Erythroblast (primary cell): Measurements from ENCODE around the gene NLRP4.

ENCODE experiments used
- DNase-seq, 2 experiments: peaks; one replicate each; lab custom pipeline; 2025; lab: John Stamatoyannopoulos, UW
- GATA1 ChIP-seq: IDR thresholded peaks from 2 replicates; pipeline ENCODE4 v1.6.1; 2011; ENCODE audit warnings: low read depth, mild to moderate bottlenecking, control low read depth, low read length, moderate library complexity
- POLR2A ChIP-seq: IDR thresholded peaks from 2 replicates; pipeline ENCODE4 v1.6.1; 2011; ENCODE audit warnings: mild to moderate bottlenecking, low read length

Gene NLRP4, protein sequence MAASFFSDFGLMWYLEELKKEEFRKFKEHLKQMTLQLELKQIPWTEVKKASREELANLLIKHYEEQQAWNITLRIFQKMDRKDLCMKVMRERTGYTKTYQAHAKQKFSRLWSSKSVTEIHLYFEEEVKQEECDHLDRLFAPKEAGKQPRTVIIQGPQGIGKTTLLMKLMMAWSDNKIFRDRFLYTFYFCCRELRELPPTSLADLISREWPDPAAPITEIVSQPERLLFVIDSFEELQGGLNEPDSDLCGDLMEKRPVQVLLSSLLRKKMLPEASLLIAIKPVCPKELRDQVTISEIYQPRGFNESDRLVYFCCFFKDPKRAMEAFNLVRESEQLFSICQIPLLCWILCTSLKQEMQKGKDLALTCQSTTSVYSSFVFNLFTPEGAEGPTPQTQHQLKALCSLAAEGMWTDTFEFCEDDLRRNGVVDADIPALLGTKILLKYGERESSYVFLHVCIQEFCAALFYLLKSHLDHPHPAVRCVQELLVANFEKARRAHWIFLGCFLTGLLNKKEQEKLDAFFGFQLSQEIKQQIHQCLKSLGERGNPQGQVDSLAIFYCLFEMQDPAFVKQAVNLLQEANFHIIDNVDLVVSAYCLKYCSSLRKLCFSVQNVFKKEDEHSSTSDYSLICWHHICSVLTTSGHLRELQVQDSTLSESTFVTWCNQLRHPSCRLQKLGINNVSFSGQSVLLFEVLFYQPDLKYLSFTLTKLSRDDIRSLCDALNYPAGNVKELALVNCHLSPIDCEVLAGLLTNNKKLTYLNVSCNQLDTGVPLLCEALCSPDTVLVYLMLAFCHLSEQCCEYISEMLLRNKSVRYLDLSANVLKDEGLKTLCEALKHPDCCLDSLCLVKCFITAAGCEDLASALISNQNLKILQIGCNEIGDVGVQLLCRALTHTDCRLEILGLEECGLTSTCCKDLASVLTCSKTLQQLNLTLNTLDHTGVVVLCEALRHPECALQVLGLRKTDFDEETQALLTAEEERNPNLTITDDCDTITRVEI

DNA sequence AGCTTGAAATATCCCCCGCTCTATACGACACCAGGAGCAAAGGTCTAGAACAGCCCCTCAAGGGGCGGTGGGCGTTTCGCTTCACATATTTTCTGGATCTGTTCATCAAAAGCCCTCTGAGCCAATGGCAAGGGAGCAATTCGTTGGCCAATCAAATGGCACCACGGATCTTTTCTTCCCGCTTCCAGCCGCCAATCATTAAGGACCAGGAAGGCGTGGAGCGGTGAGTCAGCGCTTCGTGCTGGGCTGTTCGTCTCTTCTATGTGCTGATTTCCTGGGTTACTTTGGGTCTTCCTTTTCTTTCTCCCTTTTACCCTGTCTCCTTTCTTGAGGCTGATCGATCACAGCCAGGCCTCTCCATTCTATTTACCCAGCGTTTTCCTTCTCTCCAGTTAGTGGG lies at the start of gene NLRP4:
Gene NLRP4, plus strand, starts transcription at position 201 of the 400 bp plus-strand sequence. CDS start 15,541 bp downstream, outside the sequence.
- no peak for TF ChIP-seq GATA1
- no peak for TF ChIP-seq POLR2A
- no peak for DNase-seq

DNA sequence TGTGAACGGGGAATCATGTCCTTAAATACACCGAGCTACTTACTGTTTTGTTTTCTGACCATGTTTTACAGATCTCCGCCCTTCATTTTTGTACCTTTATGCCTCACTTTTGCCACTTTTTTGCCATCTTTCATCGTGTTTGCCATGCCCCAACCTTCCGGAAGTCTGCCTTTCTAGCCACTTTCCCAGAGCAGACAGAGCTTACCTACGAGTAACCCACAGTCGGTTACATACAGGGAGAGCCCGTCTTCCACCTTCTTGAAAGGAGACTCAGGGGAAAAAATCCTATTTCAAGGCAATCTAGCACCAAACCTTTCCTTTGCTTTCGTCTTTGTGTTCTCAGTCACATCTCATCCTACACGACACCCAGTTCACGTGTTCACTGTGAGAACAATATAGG lies 41.3 kb upstream of the NLRP4 start:
- no peak for DNase-seq
- no peak for TF ChIP-seq POLR2A
- no peak for TF ChIP-seq GATA1

DNA sequence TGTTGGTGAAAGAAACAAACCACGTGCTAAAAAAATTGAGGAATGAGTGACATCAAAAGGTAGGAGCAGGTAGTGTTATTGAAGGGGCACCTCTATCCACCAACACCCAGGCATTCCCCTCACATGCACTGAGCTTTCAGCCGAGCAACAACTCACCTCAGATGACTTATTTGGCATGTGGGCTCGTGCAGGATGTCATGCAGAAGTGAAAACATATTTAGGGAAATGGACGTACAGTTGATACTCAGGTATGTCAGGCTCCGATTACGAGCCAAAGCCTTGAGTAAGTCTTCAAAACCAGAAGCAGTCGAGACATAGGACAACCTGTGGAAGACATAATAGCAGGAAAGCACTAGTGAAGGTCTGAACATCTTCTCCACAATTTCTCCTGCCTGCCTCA lies 34.9 kb upstream of the NLRP4 start:
- DNase-seq, result no peak
- TF ChIP-seq POLR2A (no peak), GATA1 (no peak)

DNA sequence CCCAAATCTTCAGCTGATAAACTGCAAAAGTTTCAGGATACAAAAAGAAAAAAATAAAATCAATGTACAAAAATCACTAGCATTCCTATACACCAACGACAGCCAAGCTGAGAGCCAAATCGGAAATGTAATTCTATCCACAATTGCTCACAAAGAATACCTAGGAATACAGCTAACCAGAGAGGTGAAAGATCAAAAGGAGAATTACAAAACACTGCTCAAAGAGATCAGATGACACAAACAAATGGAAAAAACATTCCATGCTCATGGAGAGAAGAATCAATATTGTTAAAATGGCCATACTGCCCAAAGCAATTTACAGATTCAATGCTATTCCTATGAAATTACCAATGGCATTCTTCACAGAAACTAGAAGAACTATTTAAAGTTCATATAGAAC lies 34.1 kb upstream of the NLRP4 start:
- TF ChIP-seq POLR2A (no peak), GATA1 (no peak)
- DNase-seq, result no peak

DNA sequence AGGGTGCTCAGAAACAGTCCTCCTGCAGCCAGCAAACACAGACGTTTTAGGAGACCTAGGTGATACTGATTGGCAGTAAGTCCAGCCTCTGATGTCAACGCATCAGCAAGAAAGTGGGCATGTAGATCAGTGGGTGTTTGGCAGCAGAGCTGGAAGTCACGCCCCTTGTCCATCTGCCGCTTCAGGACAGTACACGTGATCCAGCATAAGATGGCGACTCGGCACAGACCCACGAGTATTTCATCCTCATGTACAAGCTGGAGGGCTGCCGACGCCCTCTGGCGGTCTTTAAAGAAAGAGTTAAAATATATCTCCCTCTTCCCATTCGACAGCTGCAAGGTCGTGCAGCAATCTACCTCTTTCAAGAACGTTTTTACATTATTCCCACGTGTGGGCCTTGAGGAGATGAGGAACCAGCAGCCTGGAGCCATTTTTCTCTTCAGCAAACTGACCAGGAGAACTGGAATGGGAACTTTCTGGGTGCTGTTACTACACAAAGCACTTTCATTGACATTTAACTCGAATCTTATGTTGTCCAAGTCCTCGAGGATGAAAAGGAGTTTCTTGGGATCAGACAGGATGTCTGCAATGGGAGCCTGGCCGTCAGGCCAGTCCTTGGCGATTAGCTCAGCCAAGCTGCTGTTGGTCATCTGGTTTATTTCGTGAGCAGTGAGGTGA lies 26.8 kb upstream of the NLRP4 start:
- no peak for TF ChIP-seq POLR2A
- no peak for TF ChIP-seq GATA1
- peak; percentile 77 to 78 for DNase-seq

DNA sequence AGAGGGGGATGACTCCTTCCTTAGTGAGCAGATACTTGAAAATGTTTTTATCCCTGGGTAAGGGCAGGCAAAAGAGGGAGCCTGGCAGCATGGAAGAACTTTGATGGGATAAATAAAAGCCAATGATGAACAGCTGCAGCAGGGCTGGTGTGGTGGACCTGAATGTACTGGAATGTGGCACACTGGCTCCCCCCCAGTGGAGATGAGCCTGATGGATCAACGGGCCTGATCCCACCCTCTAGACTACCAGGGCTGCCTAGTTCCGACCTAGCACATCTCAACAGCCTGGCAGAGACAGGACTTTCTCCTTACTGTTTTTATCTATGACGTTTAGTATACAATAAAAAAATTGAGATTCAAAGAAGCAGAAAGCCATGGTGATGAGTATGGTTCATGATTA lies 25.0 kb upstream of the NLRP4 start:
- TF ChIP-seq GATA1 (no peak), POLR2A (no peak)
- DNase-seq, result no peak

DNA sequence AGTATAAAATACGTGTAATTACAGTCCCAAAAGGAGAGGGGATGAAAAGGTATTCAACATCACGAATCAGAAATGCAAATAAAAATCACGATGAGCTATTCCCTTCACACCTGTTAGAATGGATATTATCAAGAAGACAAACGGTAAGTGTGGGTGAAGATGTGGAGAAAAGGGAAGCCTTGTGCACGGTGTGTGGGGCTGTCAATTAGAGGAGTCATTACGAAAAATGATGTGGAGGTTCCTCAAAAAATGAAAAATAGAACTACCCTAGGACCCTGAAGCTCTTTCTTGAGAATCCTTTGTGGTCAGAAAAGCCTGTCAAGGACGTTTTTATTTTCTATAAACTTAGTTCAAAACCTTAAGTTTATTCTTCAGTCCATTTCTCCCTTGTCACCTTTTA lies 23.9 kb upstream of the NLRP4 start:
- TF ChIP-seq GATA1 (no peak), POLR2A (no peak)
- DNase-seq, result no peak

DNA sequence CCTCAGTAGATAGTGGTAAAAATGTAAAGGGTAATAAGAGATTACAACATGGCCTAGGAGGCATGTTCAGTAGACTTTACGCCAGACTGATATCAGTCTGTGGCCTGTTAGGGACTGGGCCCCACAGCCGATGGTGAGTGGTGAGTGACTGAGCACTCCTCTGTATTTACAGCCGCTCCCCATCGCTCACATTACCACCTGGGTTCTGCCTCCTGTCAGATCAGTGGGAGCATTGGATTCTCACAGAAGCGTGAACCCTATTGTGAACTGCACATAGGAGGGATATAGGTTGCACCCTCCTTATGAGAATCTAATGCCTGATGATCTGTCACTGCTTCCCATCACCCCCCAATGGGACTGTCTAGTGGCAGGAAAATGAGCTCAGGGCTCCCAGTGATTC lies 22.4 kb upstream of the NLRP4 start:
- no peak for DNase-seq
- TF ChIP-seq POLR2A, result no peak
- TF ChIP-seq GATA1, result no peak

DNA sequence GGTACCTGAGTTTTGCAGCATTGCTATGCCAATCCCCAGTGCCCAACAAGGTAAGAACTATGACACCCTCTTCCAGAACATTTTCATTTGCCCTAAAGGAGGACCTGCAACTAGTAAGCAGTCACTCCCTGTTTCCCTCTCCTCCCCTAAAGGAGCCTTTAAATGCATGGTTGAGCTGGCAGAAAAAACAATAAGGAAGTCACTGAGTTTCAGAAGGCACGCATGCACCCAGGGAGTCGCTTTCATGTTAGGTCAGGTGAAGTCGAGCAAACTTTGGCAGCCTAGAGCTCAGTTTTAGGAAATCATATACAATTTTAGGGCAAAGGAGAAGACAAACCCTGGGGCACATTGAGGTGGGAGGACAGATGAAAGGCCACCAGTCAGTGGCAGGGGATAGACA lies 16.3 kb upstream of the NLRP4 start:
- no peak for TF ChIP-seq POLR2A
- TF ChIP-seq GATA1, result no peak
- no peak for DNase-seq

DNA sequence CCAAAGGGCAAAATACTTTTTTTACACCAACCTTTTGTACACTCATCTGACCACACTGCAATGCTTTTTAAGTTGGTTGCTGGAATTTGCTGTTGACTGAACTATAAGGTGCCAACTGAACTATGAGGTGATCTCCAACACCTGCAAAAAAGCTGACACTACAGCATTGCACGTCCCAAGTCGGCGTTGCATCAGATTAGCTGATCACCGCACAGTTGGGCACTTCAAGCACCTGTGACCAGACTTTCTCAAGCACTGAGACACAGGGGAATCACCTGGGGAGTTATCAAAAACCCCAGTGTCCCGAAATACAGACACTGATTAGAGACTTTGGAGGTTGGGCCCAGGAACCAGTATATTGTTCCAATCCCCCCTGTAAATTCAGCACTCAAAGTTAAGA lies 5.7 kb upstream of the NLRP4 start:
- no peak for DNase-seq
- TF ChIP-seq POLR2A (no peak), GATA1 (no peak)

DNA sequence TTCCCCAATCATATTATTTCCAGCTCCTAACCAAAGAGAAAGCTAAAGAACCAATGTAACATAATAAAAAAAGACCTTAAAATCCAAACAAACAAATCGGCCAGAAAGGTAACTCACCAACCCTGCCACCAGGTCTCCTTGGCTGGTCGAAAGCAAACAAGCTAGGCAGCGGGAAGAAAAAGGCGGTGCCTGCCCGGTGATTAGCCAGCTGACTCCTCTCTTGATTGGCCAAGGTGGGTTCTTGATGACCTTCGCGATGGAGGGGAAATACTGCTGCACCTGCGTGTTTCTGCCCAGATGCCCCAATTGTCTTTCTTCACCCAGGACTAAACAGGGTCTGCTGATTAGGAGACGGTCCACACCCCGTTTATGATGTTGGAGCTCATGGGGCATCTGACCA lies 4.5 kb upstream of the NLRP4 start, which contains the start of gene NLRP11:
Gene NLRP11, minus strand, starts transcription at position 154 of the 400 bp plus-strand sequence. CDS start 13,825 bp downstream, outside the sequence.
- no peak for DNase-seq
- TF ChIP-seq POLR2A, result no peak
- no peak for TF ChIP-seq GATA1

DNA sequence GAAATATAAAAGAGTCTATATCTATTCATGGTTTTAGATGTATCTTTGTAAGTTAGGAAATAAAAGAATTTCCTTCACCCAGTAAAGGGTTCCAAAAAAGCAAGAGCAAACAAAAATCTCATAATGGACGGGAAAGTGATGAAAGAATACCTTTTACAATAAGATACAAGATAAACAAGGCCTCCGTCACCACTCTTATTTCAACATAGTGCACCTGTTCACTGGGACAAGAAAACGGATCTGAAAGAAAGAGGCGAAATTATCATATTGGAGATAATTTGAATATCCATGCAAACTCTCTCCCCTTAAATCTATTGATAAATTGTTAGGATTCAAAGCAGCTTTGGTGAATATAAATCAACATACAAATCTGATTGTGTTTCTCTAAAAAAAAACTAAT lies 3.7 kb upstream of the NLRP4 start:
- DNase-seq, result no peak
- TF ChIP-seq GATA1 (no peak), POLR2A (no peak)

DNA sequence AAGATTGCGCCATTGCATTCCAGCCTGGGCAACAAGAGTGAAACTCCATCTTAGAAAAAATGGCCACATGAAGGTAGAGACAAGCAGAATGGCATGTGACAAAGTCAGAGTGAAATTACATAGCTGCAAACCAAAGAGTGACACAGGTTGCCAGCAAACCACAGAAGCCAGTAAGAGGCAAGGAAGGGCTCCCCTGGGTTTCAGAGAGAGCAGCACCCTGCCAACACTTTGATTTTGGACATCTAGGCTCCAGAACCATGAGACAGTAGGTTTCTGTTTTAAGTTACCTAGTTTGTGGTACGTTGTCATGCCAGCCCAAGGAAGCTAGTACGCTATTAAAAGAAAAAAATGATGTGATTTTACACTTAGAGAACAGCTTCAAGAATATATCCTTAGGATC lies 1.9 kb downstream of the NLRP4 start:
- TF ChIP-seq GATA1 (no peak), POLR2A (no peak)

More for the DNA sequence above, 1.9 kb downstream of the NLRP4 start:
- no peak for DNase-seq
